ENCODE data around the gene AMHR2. TPM values are rescaled to one million over a fixed set of nuclear protein-coding genes. Genes with fewer than 3 reads are reported as not detected.
"Not testable (repeated sequence)": the region's sequence is repeated elsewhere in the genome, so short reads cannot be mapped to it uniquely, and the experiment has no call there.

AMHR2 gene
- total and polyA plus RNA-seq, 4 donors = 0.23 to 0.61 (median 0.50) TPM; not detected in 1

DNA sequence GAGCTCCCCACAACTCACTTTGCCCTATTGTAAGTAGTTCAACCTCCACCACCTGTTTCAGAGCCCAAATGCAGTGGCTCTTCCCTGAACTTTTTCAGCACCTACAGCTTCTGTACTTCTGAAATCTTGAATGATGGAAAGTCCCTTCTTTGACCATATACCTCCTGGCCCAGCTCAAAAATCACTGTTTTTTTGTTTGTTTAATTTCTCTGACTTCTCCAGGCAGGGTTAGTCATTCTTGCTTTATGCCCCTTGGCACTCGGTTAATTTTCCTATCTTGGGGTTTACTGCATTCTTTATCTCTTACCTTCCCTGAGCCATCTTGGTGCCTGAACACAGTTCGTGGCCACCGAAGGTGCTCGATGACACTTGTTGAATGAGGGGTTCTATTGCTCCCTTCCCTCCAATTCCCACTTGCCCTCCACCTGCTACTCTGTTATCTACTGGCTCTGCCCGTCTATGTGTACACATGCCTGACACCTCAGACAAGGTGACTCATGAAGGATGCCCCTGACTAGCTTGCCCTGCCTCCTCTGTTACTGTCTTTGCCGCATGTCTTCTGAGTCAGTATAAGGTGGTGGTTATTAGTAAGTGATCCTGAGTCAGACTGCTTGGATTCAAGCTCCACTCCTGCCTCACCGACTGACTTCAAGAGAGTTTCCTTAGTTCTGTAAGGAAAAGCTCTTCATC lies 4.4 kb downstream of the AMHR2 start:
- no peak overlapping the region for H3K27ac ChIP-seq (ENCODE audit: low read depth, low read length)
- H3K4me3 ChIP-seq (ENCODE audit: low read depth, low read length) = no peak overlapping the region
- H3K9me3 ChIP-seq (ENCODE audit: control insufficient read depth, insufficient read depth, low read length) = no peaks in the 10 kb centered on the region
- no peaks in the 10 kb centered on the region for H3K36me3 ChIP-seq (ENCODE audit: control insufficient read depth, insufficient read depth, low read length)
- no peaks in the 10 kb centered on the region for H3K27me3 ChIP-seq (ENCODE audit: control insufficient read depth, insufficient read depth, low read length)
- no peak for DNase-seq (ENCODE audit: low read depth in 4 of 6, low spot score in 6 of 6)
- H3K4me1 ChIP-seq (ENCODE audit: control insufficient read depth, insufficient read depth, low read length) = no peaks in the 10 kb centered on the region
- 100% methylated on average over 4 of the region's 7 CpGs for WGBS (ENCODE audit: insufficient coverage)

DNA sequence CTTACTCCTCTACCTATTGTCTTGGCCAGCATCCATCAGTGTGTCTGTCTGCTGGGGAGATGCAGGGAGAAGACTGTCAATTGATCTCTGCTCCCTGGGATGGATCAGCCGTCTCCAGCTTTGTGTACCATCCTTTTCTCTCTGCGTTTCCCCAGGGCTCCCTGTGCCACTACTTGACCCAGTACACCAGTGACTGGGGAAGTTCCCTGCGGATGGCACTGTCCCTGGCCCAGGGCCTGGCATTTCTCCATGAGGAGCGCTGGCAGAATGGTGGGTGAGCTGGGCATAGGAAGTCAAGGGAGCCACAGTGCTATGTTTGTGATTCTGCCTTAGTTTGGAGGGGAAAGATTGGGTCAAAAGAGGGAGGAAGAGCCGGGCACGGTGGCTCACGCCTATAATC lies 5.1 kb downstream of the AMHR2 start:
- H3K9me3 ChIP-seq (ENCODE audit: control insufficient read depth, insufficient read depth, low read length) = no peaks in the 10 kb centered on the region

DNA sequence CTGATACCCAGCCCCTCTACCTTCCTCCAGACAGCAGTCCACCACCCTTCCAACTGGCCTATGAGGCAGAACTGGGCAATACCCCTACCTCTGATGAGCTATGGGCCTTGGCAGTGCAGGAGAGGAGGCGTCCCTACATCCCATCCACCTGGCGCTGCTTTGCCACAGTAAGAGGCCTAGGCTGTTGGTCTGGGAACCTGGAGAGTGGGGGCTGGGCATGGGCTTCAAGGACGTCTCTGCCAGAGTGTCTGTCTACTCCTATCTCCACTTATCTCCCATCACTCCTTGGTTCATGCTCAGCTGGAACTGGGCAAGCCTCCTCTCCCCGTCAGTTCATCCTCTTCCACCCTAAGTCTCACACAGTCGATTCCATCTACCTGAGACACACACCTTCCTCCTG lies 6.5 kb downstream of the AMHR2 start:
- no peak overlapping the region for H3K4me3 ChIP-seq (ENCODE audit: low read depth, low read length)
- no peak for DNase-seq (ENCODE audit: low read depth in 4 of 6, low spot score in 6 of 6)
- no peak overlapping the region for H3K27ac ChIP-seq (ENCODE audit: low read depth, low read length)
- 75% methylated on average over 4 of the region's 5 CpGs for WGBS (ENCODE audit: insufficient coverage)
- H3K27me3 ChIP-seq (ENCODE audit: control insufficient read depth, insufficient read depth, low read length) = no peaks in the 10 kb centered on the region
- H3K4me1 ChIP-seq (ENCODE audit: control insufficient read depth, insufficient read depth, low read length) = no peaks in the 10 kb centered on the region
- H3K9me3 ChIP-seq (ENCODE audit: control insufficient read depth, insufficient read depth, low read length) = no peaks in the 10 kb centered on the region
- H3K36me3 ChIP-seq (ENCODE audit: control insufficient read depth, insufficient read depth, low read length) = no peaks in the 10 kb centered on the region

More for the DNA sequence above, 5.1 kb downstream of the AMHR2 start:
- DNase-seq (ENCODE audit: low read depth in 4 of 6, low spot score in 6 of 6) = no peak
- H3K27ac ChIP-seq (ENCODE audit: low read depth, low read length) = no peak overlapping the region
- H3K36me3 ChIP-seq (ENCODE audit: control insufficient read depth, insufficient read depth, low read length) = no peaks in the 10 kb centered on the region
- no peaks in the 10 kb centered on the region for H3K4me1 ChIP-seq (ENCODE audit: control insufficient read depth, insufficient read depth, low read length)
- WGBS (ENCODE audit: insufficient coverage) = 76% methylated on average over 6 of the region's 7 CpGs
- no peaks in the 10 kb centered on the region for H3K27me3 ChIP-seq (ENCODE audit: control insufficient read depth, insufficient read depth, low read length)
- H3K4me3 ChIP-seq (ENCODE audit: low read depth, low read length) = no peak overlapping the region

DNA sequence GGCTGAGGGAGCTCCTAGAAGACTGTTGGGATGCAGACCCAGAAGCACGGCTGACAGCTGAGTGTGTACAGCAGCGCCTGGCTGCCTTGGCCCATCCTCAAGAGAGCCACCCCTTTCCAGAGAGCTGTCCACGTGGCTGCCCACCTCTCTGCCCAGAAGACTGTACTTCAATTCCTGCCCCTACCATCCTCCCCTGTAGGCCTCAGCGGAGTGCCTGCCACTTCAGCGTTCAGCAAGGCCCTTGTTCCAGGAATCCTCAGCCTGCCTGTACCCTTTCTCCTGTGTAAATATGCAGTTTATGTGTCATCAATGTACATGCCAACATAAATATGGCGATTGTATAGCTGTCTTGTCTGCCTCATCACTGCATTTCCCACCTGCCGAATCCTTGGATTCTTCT lies 7.5 kb downstream of the AMHR2 start:
- Histone ChIP-seq H3K27ac (ENCODE audit: low read depth, low read length) (no peak overlapping the region), H3K4me1 (ENCODE audit: control insufficient read depth, insufficient read depth, low read length) (no peaks in the 10 kb centered on the region), H3K4me3 (ENCODE audit: low read depth, low read length) (no peak overlapping the region), H3K9me3 (ENCODE audit: control insufficient read depth, insufficient read depth, low read length) (no peaks in the 10 kb centered on the region), H3K27me3 (ENCODE audit: control insufficient read depth, insufficient read depth, low read length) (no peaks in the 10 kb centered on the region), H3K36me3 (ENCODE audit: control insufficient read depth, insufficient read depth, low read length) (no peaks in the 10 kb centered on the region)
- WGBS (ENCODE audit: insufficient coverage) = 83% methylated on average over 6 of the region's 7 CpGs
- no peak for DNase-seq (ENCODE audit: low read depth in 4 of 6, low spot score in 6 of 6)

DNA sequence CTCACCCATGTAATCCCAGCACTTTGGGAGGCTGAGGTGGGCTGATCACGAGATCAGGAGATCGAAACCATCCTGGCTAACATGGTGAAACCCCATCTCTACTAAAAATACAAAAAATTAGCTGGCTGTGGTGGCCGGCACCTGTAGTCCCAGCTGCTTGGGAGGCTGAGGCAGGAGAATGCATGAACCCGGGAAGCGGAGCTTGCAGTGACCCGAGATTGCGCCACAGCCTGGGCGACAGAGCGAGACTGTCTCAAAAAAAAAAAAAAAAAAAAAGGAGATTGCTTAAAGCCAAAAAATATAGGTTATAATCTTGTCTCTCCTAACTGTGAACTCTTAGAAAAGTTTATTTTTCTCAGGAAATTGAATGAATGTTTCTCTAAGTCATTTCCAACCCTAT lies 11.7 kb downstream of the AMHR2 start:
- not testable (repeated sequence) for H3K27ac ChIP-seq (ENCODE audit: low read depth, low read length); H3K9me3 ChIP-seq (ENCODE audit: control insufficient read depth, insufficient read depth, low read length); H3K4me3 ChIP-seq (ENCODE audit: low read depth, low read length); H3K4me1 ChIP-seq (ENCODE audit: control insufficient read depth, insufficient read depth, low read length); H3K36me3 ChIP-seq (ENCODE audit: control insufficient read depth, insufficient read depth, low read length); DNase-seq (ENCODE audit: low read depth in 4 of 6, low spot score in 6 of 6); H3K27me3 ChIP-seq (ENCODE audit: control insufficient read depth, insufficient read depth, low read length)
- 96% methylated on average over 3 of the region's 9 CpGs for WGBS (ENCODE audit: insufficient coverage)

DNA sequence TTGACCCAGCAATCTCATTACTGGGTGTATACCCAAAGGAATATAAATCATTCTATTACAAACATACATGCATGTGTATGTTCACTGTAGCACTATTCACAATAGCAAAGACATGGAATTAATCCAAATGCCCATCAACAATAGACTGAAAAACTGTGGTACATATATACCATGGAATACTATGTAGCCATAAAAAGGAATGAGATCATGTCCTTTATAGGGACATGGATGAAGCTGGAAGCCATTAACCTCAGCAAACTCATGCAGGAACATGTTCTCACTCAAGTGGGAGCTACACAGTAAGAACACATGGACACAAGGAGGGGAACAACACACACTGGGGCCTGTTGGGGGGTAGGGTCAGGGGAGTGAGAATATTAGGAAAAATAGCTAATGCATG lies 15.9 kb downstream of the AMHR2 start:
- not testable (repeated sequence) for H3K27me3 ChIP-seq (ENCODE audit: control insufficient read depth, insufficient read depth, low read length); H3K36me3 ChIP-seq (ENCODE audit: control insufficient read depth, insufficient read depth, low read length); H3K4me3 ChIP-seq (ENCODE audit: low read depth, low read length); H3K9me3 ChIP-seq (ENCODE audit: control insufficient read depth, insufficient read depth, low read length); H3K27ac ChIP-seq (ENCODE audit: low read depth, low read length); DNase-seq (ENCODE audit: low read depth in 4 of 6, low spot score in 6 of 6)
- H3K4me1 ChIP-seq (ENCODE audit: control insufficient read depth, insufficient read depth, low read length) = peaks cover 18% of the 10 kb centered on the region

DNA sequence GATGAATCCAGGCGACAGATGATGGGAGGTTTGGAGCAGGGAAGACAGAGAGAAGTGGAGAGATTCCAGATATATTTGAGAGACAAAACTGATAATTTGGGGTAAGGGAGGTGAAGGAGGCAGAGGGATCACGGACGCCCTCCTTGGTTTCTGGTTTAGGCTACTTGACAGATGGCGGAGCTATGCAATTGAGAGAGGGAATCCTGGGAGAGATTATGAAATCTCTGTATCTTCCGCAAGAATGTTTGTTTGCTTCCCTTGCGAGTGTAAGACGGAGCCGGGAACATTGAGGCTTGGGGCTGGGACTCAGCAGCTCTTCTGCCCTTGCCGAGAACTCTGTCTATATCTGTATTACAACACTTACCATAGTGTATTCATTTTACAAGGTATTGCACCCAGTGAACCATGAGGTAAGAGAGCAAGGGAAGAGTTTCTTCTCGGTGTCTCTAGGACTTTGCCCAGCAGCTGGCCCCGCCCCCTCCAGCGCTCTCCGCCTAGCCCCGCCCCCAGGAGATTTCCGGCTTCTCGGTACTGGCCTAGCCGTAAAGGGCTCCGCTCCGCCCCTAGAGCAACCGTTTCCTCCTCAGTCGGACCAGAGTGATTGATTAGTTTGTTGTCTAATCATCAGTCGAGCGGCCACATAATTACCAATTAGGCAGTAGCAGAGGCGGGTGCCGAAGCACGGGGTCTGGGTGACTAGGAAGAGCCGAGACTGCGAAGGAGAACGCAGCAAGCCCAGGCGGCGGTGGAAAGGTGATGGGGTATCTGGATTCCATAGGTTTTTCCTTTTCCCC lies 17.6 kb downstream of the AMHR2 start, which contains the start of gene PRR13:
TSS of gene PRR13 (plus strand) at position 695 of the 794 bp plus-strand sequence. CDS start 981 bp downstream, outside the sequence.
- peak within 1 kb of the TSS; percentile 86 for H3K4me3 ChIP-seq (ENCODE audit: low read depth, low read length)
- peaks cover 7% of the 10 kb centered on the region for H3K36me3 ChIP-seq (ENCODE audit: control insufficient read depth, insufficient read depth, low read length)
- no peaks in the 10 kb centered on the region for H3K9me3 ChIP-seq (ENCODE audit: control insufficient read depth, insufficient read depth, low read length)
- 0% methylated on average over 20 of the region's 31 CpGs for WGBS (ENCODE audit: insufficient coverage)
- peak within 1 kb of the TSS; percentile 98 for H3K27ac ChIP-seq (ENCODE audit: low read depth, low read length)
- peaks cover 18% of the 10 kb centered on the region for H3K4me1 ChIP-seq (ENCODE audit: control insufficient read depth, insufficient read depth, low read length)
- DNase-seq (ENCODE audit: low read depth in 4 of 6, low spot score in 6 of 6) = peak; percentile 82 to 99 (median 96)
- H3K27me3 ChIP-seq (ENCODE audit: control insufficient read depth, insufficient read depth, low read length) = no peaks in the 10 kb centered on the region

DNA sequence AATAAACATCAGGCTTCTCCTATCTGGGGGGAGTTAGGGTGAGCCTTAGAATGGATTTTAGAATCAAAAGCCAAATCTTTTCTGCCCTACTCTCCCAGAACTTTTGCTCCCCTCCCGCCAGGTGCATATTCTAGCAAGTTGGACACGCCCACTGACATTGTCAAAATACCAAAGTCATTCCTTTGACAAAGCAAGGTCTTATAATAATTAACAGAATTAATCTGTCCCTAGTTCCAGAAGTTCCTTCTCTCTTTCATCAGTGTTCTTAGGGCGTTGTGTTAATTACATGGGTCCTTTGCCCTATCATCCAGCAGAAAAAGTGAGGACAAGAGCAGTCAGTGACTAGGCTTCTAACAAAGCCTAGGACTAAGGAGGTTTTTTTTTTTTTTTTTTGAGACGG lies 20.3 kb downstream of the AMHR2 start:
- no CpG with 5 or more reads among the region's 4 CpGs for WGBS (ENCODE audit: insufficient coverage)

DNA sequence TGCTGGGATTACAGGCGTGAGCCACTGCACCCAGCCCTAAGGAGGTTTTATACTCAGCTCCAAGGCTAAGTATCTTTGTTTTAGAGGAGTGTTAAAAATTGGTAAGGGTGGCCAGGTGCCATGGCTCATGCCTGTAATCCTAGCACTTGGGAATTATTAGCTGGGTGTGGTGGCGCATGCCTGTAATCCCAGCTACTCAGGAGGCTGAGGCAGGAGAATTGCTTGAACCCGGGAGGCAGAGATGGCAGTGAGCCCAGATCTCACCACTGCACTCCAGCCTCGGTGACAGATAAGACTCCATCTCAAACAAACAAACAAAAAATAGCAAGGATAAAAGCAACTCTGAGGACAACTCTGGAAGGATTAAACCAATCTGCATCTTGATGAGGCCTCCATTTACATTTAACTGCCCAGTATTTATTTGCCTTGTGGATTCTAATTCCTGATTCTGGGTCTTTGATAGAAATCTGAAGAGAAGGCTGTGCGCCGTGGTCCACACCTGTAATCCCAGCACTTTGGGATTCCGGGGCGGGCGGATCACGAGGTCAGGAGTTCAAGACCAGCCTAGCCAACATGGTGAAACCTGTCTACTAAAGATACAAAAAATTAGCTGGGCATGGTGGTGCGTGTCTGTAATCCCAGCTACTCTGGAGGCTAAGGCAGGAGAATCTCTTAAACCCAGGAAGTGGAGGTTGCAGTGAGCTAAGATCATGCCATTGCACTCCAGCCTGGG lies 21.1 kb downstream of the AMHR2 start:
- not testable (repeated sequence) for H3K27ac ChIP-seq (ENCODE audit: low read depth, low read length); H3K36me3 ChIP-seq (ENCODE audit: control insufficient read depth, insufficient read depth, low read length); H3K4me3 ChIP-seq (ENCODE audit: low read depth, low read length); H3K27me3 ChIP-seq (ENCODE audit: control insufficient read depth, insufficient read depth, low read length); H3K9me3 ChIP-seq (ENCODE audit: control insufficient read depth, insufficient read depth, low read length); DNase-seq (ENCODE audit: low read depth in 4 of 6, low spot score in 6 of 6)
- H3K4me1 ChIP-seq (ENCODE audit: control insufficient read depth, insufficient read depth, low read length) = peaks cover 18% of the 10 kb centered on the region
- 100% methylated on average over 6 of the region's 11 CpGs for WGBS (ENCODE audit: insufficient coverage)

More for the DNA sequence above, 20.3 kb downstream of the AMHR2 start:
- Histone ChIP-seq H3K9me3 (ENCODE audit: control insufficient read depth, insufficient read depth, low read length) (no peaks in the 10 kb centered on the region), H3K27ac (ENCODE audit: low read depth, low read length) (no peak overlapping the region), H3K27me3 (ENCODE audit: control insufficient read depth, insufficient read depth, low read length) (no peaks in the 10 kb centered on the region), H3K4me3 (ENCODE audit: low read depth, low read length) (no peak overlapping the region), H3K4me1 (ENCODE audit: control insufficient read depth, insufficient read depth, low read length) (peaks cover 18% of the 10 kb centered on the region), H3K36me3 (ENCODE audit: control insufficient read depth, insufficient read depth, low read length) (peaks cover 7% of the 10 kb centered on the region)
- DNase-seq (ENCODE audit: low read depth in 4 of 6, low spot score in 6 of 6) = no peak

Data from spinal cord (tissue), 10 donors.